HL-60 (cell line): ENCODE data around the gene ABAT.

Experiments used
- DNase-seq, 2 experiments: peaks; one replicate each; pipeline ENCODE4 v3.0.0-alpha.2; 2010 to 2020; ENCODE audit warnings: low read depth in 1 of 2, low spot score in 1 of 2
- H3K27ac ChIP-seq: fragments of 250-450 bp; sonication (Bioruptor Pico); replicated peaks from 2 replicates; pipeline ENCODE4 v1.5.1; 2020; ENCODE audit warnings: mild to moderate bottlenecking, moderate library complexity
- H3K27me3 ChIP-seq: fragments of 250-450 bp; sonication (Bioruptor Pico); 2 replicates; pipeline ENCODE4 v1.5.1; 2021; ENCODE audit warnings: mild to moderate bottlenecking, moderate library complexity; ENCODE audit not compliant: insufficient read depth, poor library complexity, severe bottlenecking
- H3K4me3 ChIP-seq: replicated peaks from 2 replicates; pipeline ENCODE4 v1.5.1; 2011; ENCODE audit warnings: mild to moderate bottlenecking, control low read depth, low read length; ENCODE audit not compliant: insufficient read depth
- GABPA ChIP-seq: IDR thresholded peaks from 2 replicates; pipeline ENCODE4 v1.6.1; 2012; ENCODE audit warnings: low read depth
- POLR2AphosphoS5 ChIP-seq: IDR thresholded peaks from 2 replicates; pipeline ENCODE4 v1.6.1; 2012; ENCODE audit warnings: low read depth
- REST ChIP-seq: IDR thresholded peaks from 2 replicates; pipeline ENCODE4 v1.6.1; 2012; ENCODE audit warnings: low read depth; ENCODE audit not compliant: insufficient replicate concordance
- SPI1 ChIP-seq: IDR thresholded peaks from 2 replicates; pipeline ENCODE4 v1.6.1; 2012; ENCODE audit warnings: low read depth, mild to moderate bottlenecking, borderline replicate concordance
- TF ChIP-seq, protein P1 (sequence below): IDR thresholded peaks from one replicate; pipeline ENCODE4 v1.5.1; 2011; ENCODE audit warnings: low read length, control low read depth, inconsistent platforms; ENCODE audit not compliant: insufficient read depth

ABAT gene

GRCh38 chr16:8808613-8809353, 134.4 kb downstream of the ABAT start:
- no peak overlapping the region for H3K4me3 ChIP-seq
- TF ChIP-seq, protein P1, sequence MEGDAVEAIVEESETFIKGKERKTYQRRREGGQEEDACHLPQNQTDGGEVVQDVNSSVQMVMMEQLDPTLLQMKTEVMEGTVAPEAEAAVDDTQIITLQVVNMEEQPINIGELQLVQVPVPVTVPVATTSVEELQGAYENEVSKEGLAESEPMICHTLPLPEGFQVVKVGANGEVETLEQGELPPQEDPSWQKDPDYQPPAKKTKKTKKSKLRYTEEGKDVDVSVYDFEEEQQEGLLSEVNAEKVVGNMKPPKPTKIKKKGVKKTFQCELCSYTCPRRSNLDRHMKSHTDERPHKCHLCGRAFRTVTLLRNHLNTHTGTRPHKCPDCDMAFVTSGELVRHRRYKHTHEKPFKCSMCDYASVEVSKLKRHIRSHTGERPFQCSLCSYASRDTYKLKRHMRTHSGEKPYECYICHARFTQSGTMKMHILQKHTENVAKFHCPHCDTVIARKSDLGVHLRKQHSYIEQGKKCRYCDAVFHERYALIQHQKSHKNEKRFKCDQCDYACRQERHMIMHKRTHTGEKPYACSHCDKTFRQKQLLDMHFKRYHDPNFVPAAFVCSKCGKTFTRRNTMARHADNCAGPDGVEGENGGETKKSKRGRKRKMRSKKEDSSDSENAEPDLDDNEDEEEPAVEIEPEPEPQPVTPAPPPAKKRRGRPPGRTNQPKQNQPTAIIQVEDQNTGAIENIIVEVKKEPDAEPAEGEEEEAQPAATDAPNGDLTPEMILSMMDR = no peak
- TF ChIP-seq REST = no peak
- no peak for TF ChIP-seq POLR2AphosphoS5
- TF ChIP-seq GABPA = no peak
- TF ChIP-seq SPI1 = no peak
- H3K27me3 ChIP-seq = no peaks in the 10 kb centered on the region
- DNase-seq = no peak
- H3K27ac ChIP-seq = no peak overlapping the region

DNA sequence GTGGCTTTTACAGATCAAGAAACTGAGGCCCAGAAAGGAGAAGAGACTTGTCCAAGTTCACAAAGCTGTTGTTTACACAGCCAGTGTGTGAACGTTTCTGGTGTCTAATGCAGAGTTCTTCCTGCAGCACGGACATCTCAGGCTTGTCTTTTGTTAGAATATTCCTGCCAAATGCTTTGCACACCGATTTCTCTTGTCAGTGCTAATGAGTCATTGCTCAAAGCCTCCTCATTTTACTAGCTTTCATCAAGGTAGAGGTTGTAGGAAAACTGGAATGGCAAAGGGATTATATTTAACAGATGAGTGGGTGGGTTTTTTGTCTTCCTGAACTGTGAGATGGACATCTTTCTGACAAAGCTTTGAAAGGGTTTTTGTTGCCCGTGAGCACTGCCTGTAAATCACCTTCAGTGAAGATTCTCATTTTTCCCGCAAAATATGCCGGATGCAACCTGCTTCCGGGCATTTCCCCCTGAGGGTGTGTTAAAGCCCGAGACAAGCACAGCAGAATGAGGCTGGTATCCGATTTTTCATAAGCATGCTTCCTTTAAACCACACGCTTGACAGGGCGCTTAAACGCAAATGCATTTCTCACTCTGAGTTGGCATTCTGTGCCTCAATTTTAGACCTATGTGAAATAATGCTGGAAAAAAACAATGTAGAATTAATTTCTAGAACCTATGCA, 137.9 kb downstream of the ABAT start:
- Histone ChIP-seq H3K27ac (no peak overlapping the region), H3K27me3 (no peaks in the 10 kb centered on the region), H3K4me3 (no peak overlapping the region)
- DNase-seq = no peak
- TF ChIP-seq GABPA = no peak
- TF ChIP-seq, protein P1 = no peak
- TF ChIP-seq REST = no peak
- no peak for TF ChIP-seq POLR2AphosphoS5
- no peak for TF ChIP-seq SPI1

DNA sequence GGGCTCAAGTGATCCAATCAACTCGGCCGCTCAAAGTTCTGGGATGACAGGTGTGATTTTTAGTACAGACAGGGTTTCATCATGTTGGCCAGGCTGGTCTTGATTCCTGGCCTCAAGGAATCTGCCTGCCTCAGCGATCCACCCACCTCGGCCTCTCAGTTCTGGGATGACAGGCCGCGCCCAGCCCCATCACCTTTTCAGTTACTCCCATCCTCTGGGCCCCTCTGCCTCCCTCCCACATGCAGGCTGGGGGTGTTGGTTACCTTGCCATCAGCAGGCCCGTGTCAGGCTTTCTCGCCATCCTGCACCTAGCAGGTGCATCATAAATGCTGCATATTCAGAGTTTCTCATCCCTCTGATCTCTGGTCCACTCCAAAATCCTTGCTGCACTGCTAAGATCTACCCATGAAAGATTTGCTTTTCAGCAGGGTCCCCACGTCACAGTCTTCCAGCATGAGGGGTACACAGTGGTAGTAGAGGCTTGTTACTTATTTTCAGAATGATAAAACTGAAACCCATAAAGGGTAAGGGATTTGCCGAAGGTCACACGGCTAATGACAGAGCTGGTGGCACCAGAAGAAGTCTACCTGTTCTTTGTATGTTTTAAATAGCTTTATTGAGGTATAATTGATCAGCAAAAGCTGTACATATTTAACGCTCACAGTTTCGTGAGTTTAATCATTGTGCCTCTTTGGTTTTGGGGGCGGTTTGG, 139.8 kb downstream of the ABAT start:
- H3K27me3 ChIP-seq = no peaks in the 10 kb centered on the region
- H3K4me3 ChIP-seq = no peak overlapping the region
- no peak for DNase-seq
- no peak overlapping the region for H3K27ac ChIP-seq
- TF ChIP-seq GABPA (no peak), POLR2AphosphoS5 (no peak), REST (no peak), SPI1 (no peak)
- TF ChIP-seq, protein P1 = no peak
